ENCODE results near the gene POLE3.
A peak's percentile ranks its signal among the peaks of the same experiment; 100 is the strongest.
"Not testable (repeated sequence)": the region's sequence is repeated elsewhere in the genome, so short reads cannot be mapped to it uniquely, and the experiment has no call there.

The POLE3 gene

DNA sequence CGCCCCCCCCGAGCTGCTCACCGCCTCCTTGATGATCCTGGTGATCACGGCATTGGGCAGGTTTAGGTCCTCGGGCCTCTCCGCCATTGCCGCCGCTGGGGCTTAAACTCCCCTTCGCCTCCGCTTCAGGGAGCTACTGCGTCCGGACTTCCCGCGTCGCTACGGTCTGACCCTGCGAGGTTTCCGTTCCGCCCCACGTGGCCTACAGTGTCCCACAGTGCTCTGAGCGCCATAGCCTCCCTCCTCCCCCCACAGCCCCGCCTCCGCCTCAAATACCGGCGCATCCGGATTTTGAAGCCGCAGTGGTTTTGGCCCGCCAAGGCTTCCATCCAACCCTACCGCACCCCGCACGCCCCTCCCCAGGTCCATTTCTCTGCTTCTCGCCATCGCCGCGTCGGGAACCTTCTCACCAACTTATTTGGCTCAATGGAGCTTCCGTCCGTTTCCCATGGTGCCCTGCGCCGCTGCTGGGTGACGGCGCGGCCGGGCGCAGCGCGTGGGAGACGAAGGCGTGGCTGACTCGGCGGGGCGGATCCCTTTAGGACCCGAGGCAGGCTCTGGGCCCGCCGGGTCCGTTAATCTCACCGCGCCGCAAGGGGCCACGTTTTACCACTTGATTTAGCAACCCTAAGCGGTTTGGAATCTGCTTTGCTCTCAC lies at the start of gene POLE3, which contains the start of gene C9orf43:
Gene POLE3 (minus strand): TSS at position 469 of the 658 bp plus-strand sequence. CDS start 382 bp downstream, at position 87.
Gene C9orf43 (plus strand): TSS at position 541 of the 658 bp plus-strand sequence. CDS start 2,747 bp downstream, outside the sequence.
- DNase-seq (ENCODE audit: low read depth in 2 of 2), result peak; percentile 91 to 94

DNA sequence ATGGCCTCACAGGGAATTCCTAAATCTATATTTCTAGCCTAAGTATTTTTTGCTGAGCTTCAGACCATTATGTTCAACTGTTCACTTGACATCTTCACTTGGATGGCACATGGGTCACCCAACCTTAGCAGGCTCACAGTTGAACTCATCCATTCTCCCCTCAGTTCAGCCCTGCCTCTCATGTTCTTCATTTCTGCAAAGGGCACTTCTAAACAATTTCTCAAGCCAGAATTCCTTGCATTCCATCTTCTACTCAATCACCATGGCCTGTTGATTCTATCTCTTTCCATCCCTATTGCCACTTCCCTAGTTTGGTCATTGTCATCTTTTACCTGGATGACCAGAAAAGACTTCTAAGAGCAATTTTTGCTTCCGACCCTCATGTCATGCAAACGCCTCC lies 45.8 kb upstream of the POLE3 start:
- DNase-seq (ENCODE audit: low read depth in 2 of 2), result no peak

DNA sequence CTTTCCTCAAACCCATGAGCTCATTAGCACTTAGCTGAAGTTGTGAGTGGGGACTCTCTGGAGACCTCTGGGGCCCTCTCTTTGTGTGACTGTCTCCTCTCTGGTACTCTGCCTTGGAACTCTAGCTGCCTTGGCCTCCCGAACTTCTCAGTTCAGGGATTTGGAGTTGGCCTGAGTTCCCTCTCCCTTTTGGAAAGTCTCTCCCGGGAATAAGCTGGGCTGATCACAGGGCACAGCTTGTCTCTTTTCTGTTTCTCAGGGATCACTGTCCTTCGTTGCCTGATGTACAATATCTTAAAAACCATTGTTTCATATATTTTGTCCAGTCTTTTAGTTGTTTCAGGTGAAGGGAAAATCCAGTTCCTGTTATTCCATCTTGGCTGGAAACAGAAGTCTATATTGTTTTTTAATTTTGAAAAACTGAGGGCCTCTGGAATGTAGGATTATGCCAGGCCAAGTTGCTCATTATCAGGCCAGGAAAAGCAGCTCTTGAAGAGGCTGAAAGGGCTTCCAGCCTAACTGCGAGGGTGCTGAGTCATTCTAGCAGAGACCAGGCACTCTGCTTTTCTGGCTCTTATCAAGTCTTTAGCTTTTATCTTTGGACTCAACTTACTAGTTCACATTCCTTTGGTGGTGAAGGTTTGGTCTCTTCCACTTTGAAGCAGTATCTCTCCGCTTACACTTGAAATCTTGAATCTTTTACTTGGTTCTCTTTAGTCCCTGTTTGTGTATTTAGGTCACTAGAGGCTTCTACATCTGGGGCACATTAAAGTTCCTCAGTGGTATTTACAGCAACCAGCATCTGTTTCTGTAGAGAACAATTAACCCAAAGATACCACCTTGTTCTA lies 44.7 kb upstream of the POLE3 start:
- no peak for DNase-seq (ENCODE audit: low read depth in 2 of 2)

- DNase-seq (ENCODE audit: low read depth in 2 of 2), result no peak
Observed at GRCh38 chr9:113452113-113452605, 41.7 kb upstream of the POLE3 start.

DNA sequence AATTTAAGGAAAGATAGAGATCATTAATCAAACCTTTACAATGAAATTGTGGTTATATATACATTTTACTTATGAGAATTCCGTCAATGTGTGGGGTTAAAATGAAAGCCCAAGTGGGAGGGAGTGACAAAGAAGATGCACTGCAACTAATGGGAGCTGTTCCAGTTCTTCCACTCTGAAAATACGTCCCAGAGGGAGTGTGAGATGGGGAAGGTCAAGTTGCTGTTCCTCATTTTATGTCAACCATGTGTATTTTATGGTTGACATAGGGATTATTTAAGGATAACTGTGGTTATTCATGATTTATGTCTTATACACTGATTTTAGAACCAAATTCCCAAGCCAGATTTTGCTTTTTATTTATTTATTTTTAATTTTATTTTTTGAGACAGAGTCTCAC lies 38.9 kb upstream of the POLE3 start:
- no peak for DNase-seq (ENCODE audit: low read depth in 2 of 2)

DNA sequence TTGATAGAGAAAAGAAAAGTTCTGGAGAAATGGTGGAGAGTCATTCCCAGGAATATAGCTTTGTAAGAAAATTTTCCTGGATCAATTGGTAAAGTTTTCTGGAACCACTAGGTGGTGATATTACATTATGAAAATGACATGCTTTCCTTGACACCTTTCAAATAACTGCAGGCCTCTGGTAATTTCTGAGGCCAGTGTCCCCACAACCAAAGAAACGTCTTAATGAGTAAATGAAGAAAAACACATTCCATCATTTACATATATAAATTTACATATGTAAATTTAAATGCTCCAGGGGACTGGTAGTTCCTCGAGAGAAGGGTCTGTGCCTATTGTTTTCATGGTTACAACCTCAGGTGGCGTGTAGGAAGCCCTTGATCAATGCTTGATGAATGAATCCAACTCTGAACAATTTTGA lies 35.9 kb upstream of the POLE3 start:
- DNase-seq (ENCODE audit: low read depth in 2 of 2), result no peak

GRCh38 chr9:113444736-113445135 lies 34.3 kb upstream of the POLE3 start:
- DNase-seq (ENCODE audit: low read depth in 2 of 2), result no peak

DNA sequence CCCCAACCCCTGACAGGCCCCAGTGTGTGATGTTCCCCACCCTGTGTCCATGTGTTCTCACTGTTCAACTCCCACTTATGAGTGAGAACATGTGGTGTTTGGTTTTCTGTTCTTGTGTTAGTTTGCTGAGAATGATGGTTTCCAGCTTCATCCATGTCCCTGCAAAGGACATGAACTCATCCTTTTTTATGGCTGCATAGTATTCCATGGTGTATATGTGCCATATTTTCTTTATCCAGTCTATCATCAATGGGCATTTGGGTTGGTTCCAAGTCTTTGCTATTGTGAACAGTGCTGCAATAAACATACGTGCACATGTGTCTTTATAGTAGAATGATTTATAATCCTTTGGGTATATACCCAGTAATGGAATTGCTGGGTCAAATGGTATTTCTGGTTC lies 27.2 kb upstream of the POLE3 start:
- DNase-seq (ENCODE audit: low read depth in 2 of 2), result not testable (repeated sequence)

GRCh38 chr9:113436728-113437515 lies 26.4 kb upstream of the POLE3 start:
- DNase-seq (ENCODE audit: low read depth in 2 of 2), result no peak

DNA sequence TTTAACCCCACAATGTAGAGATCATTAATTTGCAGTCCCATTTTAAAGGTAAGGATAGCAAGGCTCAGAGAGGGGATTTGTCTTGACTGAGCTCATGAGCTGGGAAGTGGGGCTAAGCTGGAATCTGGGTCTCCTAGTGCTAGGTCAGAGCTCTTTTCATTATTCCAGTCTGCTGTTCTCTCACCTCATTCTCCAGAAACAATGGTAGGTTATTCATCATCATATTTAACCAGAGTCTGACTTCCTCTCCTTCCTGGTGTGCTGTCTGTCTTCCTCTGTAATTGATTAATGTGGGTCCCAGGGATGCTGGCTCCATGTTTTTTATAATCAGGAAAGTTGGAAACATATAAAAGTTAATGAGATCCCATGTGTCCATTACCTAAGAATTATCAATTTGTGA lies 20.7 kb upstream of the POLE3 start:
- no peak for DNase-seq (ENCODE audit: low read depth in 2 of 2)

GRCh38 chr9:113428062-113428615 lies 17.7 kb upstream of the POLE3 start:
- DNase-seq (ENCODE audit: low read depth in 2 of 2), result no peak

GRCh38 chr9:113427629-113428028 lies 17.2 kb upstream of the POLE3 start:
- no peak for DNase-seq (ENCODE audit: low read depth in 2 of 2)

GRCh38 chr9:113426701-113427100 lies 16.2 kb upstream of the POLE3 start:
- DNase-seq (ENCODE audit: low read depth in 2 of 2), result no peak

DNA sequence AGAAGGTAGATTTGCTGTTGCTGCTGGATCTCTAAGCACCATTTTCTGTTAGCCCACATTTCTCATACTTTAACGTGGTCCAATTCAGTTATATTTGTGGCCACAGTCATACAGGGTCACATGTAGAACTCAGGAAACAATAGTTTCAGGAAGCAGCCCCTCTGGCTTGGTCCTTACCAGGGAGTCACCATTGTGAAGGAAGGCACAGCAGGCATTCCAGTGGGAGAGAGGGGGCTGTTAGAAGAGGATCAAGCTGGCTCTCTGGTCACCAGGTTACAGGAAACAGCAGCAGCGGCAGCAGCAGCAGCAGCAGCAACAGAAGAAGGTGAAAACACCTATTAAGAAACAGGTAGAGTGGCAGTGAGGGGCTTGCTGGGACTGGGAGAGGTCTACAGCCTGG lies 14.6 kb upstream of the POLE3 start:
- DNase-seq (ENCODE audit: low read depth in 2 of 2), result no peak

DNA sequence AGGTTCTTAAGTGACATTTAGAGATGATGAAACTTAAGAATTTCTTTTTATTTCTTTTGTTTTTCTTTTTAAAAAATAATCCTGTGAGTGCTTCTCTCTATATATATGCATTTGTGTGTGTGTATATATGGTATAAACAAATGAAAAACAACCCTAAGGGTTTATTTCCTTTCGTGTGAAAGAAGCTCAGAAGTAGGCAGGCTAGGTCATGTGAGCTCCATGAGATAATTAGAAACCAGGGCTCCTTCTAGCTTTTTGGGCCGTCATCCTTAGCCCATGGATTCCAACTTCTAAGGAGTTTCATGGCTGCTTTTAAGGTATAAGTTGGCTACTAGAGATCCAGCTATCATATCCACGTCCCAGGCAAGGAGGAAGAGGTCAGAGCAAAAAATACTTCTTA lies 11.3 kb upstream of the POLE3 start:
- no peak for DNase-seq (ENCODE audit: low read depth in 2 of 2)

DNA sequence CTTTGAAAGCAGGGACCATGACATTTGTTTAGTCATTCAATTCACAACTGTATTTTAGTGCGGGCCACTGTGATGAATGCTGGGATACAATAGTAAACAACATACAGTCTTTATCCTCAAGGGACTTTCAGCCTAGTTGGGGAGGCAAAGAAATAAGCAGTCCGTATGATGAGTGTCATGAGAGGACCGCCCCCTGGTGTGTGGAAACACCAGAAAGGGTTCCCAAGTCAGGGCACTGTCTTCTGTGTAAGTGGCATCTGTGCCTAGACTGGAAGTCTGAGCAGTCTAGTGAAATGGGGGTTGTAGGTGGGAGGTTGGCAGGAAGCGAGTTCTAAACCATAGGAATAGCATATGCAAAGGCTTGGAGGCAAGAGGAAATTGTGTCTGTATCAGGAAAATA lies 6.9 kb upstream of the POLE3 start:
- no peak for DNase-seq (ENCODE audit: low read depth in 2 of 2)

GRCh38 chr9:113416149-113416721 lies 5.8 kb upstream of the POLE3 start:
- no peak for DNase-seq (ENCODE audit: low read depth in 2 of 2)

GRCh38 chr9:113409883-113410206 lies 630 bp downstream of the POLE3 start:
- no peak for DNase-seq (ENCODE audit: low read depth in 2 of 2)

DNA sequence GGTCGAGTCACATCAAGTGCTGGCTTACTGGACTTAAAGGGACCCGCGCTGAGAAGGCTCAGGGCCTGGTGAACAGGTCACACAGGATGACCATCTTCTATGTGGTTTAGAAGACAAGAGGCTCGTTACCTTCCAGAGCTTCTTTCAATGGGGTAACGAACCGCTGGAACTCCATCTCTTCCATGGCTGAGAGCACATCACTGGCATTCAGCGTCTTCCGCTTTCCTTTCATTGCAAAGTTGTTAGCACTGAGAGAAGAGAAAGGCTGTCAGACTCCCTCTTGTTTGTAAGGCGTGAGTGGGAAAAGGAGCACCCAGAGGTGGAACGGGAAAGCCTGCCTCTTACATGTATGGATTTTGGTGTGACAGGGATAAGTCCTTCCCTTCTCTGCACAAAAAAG lies 994 bp downstream of the POLE3 start:
- DNase-seq (ENCODE audit: low read depth in 2 of 2), result no peak

DNA sequence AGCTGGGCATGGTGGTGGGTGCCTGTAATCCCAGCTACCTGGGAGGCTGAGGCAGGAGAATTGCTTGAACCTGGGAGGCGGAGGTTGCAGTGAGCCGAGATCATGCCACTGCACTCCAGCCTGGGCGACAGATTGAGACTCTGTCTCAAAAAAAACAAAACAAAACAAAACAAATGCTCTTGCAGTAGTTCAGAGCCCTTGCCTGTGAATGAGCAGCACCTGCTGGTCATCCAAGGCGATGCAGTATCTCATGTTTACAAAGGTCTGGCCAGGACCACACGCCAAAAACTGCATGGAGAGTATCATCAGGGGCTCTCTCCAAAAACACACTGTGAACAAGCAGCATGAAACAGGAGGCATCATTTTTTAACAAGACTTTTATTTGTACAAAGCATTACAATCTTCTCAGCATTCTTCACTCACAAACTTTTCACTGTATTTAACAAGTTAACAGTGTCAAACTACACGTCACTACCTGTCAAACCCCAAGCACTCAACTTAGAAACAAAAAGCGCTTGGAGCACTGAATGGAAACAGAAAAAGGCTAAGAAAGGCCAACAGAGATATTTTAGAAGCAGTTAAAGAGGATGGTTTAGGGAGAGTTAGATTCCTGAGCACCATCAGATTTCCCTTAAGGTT lies 3.5 kb downstream of the POLE3 start:
- DNase-seq (ENCODE audit: low read depth in 2 of 2), result peak; percentile 19 to 33

- DNase-seq (ENCODE audit: low read depth in 2 of 2), result not testable (repeated sequence)
Observed at GRCh38 chr9:113406353-113406752, 4.1 kb downstream of the POLE3 start.
